ENCODE data around the gene PRRX2. TPM values are rescaled to one million over a fixed set of nuclear protein-coding genes. Genes with fewer than 3 reads are reported as not detected.
"Not testable (repeated sequence)": the region's sequence is repeated elsewhere in the genome, so short reads cannot be mapped to it uniquely, and the experiment has no call there.

Gene PRRX2
- total RNA-seq, 1 experiment from 2014 or later: not detected

DNA sequence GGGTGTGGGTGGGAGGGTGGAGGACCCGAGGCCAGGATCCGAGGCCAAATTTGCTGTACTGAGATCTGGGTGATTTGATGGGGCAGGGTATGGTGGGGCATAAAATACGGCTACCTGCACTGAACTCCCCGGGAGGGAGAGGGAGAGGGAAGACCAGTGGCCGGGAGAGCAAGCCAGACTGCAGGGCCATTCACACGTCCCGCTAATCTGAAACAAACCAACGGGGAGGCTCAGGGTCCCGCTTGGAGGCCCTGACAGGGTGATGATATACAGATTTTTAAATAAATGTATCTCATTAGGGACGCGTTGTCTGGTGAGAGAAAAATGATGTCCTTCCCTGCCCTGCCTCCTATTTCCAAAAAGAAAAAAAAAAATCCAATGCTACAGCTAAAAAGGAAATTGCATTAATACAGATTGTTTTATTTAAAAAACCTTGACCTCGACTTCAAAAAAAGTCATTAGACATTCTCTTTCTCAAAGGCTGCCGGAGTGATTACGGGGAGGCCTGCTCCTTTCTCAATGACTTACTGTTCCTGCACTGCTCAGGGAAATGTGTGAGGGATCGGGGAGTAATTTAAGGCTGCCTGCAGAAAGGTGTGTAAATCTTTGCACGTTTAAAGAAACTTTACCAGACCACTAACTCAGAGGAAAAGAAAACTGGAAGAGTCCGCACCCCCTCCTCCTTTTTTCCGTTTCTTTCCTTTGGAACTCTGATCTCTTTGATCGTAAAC lies 11.5 kb upstream of the PRRX2 start:
- no peak for DNase-seq (ENCODE audit: low read depth)

DNA sequence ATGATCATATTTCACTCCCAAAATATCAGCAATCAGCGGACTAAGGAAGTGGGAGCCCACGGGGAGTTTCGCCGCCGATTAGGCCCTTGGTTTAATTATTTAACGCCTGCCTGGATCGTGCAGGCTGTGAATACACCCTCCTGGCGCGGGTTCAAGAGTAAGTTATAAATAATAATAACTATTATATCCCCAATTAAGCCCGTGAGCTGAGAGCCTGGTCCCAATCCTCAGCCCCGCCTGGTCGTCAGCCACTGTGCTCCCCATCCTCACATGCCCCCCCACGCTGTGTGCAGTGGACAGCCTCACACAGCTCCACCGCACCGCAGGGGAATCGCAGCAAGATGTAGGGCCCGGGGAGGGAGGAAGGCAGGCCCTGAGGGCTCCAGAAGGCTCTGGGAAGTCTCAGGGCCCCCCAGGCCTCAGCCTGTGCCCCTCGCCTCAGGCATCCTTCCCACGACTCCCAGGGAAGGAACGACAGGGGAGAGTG lies 10.8 kb upstream of the PRRX2 start:
- no peak for DNase-seq (ENCODE audit: low read depth)

GRCh38 chr9:129655154-129655553 lies 10.3 kb upstream of the PRRX2 start:
- no peak for DNase-seq (ENCODE audit: low read depth)

DNA sequence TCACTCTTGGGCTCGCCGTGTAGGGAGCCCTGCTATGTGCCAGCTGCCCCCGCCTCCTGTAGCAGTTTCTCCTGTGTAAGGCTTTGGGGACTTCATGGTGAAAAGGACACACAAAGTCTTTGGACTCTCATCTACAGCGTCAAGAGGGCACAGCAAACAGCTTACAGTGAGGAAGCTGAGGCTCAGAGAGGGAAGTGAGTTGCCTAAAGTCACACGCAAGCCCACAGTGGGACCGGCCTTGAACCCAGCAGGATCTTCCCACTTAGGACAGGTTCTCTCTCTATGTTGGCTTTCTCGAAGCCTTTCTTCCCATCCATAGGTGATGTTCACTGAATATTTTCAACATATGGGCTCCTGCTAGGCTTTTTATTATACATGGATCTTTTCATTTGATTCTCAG lies 9.8 kb upstream of the PRRX2 start:
- no peak for DNase-seq (ENCODE audit: low read depth)

DNA sequence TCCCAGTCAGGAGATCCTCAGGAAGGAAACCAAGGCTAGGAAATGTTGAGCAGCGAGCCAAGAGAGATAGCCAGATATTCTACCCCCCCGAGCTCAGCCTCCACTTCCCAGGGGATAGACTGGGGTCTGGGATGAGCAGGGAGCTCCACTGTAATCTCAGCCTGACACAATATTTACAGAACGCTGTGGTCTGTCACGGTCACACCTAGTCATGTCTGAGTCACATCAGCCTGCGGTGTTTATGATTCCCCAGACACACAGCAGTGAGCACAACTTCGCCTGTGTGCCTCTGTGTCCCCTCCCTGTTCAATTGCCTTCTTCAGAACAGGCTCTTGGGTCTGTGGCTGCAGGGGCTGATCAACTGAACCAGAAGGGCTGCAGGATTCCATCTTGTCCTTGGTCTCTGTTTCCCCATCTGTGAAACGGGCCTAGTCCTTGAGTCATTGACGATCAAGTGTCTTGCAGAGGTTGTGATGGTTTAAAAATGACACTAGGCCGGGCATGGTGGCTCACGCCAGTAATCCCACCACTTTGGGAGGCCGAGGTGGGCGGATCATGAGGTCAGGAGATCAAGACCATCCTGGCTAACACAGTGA lies 8.6 kb upstream of the PRRX2 start:
- peak; percentile 74 for DNase-seq (ENCODE audit: low read depth)

GRCh38 chr9:129661029-129661428 lies 4.4 kb upstream of the PRRX2 start:
- DNase-seq (ENCODE audit: low read depth): no peak

DNA sequence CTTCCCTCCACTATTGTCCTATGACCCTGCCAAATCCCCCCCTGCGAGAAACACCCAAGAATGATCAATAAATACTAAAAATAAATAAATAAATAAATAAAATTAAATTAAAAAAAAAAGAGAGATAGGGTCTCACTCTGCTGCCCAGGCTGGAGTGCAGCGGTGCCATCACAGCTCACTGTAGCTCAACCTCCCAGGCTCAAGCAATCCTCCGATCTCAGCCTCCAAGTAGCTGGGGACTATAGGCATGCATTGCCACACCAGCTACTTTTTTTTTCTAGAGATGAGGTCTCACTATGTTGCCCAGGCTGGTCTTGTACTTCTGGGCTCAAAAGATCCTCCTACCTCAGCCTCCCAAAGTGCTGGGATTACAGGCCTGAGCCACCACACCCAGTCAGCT lies 3.2 kb upstream of the PRRX2 start:
- not testable (repeated sequence) for DNase-seq (ENCODE audit: low read depth)

DNA sequence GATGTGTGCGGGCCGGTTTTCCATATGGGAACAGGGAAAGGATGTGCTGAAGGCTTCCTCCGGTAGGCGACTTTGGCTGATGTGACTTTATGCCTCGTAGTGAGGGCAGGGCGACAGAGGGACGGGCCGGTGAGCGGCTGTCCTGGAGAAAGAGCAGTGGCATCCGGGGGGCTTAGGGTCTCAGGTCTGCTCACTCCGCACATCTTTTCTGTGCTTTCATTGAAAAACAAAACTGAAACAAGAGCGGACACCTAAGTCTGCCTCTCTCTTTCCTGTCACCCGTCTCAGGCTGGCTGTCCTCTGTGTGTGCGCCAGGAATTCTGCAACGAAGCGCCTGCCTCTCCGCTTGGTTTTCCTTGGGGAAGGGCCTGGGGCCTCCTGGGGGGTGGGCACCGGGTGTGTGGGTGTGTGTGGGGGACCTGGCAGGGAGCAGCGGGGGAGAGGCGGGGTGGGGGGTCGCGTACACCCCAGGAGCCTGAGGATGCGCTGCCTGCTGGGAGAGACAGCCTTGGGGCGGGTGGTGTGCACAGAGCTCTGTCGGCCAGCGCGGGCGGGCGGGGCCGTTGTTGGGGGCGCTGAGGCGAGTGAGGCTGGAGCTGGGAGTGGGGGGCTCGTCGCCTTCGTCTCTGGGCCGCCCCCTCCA lies 580 bp upstream of the PRRX2 start:
- no peak for DNase-seq (ENCODE audit: low read depth)

DNA sequence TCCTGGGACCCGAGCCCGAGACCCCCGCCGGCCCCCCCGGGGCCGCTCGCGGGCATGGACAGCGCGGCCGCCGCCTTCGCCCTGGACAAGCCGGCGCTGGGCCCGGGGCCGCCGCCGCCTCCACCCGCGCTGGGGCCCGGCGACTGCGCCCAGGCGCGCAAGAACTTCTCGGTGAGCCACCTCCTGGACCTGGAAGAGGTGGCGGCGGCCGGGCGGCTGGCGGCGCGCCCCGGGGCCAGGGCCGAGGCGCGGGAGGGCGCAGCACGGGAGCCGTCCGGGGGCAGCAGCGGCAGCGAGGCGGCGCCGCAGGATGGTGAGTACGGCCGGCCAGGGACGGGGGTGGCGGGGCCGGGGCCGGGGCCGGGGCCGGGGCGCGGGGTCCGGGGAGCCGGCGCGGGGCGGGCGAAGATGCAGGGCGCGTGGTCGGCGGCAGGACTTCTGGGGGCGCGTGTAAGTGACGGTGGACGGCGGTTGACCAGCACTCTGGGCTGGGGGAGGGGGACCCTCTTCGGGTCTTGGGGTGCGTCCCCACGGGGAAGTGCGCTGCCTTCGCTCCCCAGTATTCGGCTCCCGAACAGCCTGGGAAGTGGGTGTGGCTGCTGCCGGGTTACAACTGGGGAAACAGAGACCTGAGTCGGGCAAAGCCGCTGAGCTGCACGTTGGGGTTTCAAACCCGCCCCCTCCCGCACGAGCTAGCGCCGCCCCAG lies 520 bp downstream of the PRRX2 start:
- no peak for DNase-seq (ENCODE audit: low read depth)

DNA sequence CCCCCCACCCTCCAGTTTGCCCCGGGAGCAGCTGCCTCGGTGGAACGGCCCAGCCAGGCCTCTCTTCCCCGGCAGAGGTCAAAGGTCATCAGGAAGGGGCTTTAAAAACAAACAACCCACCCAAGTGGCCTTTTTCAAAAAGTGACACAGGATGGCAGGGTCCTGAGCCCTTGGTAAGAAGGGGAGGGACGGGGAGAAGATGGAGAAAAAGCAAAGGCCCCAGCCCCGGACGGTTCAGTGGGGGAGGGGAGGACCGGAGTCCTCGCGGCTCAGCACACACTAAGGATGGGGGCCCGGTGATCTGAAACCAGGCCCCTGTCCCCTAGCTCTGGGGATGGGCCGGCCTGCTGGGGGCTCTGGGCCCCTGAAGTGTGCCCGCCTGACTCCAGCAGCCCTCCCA lies 1.1 kb downstream of the PRRX2 start:
- no peak for DNase-seq (ENCODE audit: low read depth)

DNA sequence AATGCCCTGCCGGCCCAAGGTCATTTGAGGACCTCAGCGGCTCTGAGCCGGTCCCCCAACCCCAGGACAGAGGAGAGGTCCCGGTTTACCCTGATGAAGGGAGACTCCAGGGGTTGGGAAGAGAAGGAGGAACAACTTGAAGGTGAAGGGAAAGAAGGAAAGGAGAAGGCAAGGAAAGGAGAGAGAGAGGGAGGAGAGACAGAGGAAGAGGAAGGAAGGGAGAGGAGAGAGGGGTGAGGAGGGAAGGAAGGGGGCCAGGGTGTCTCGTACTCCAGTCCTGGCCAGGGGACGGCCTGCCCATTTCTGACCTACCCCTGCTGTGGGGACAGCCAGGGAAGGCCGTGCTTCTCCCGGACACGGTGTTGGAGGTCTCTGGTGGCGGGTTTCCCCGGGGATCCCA lies 1.9 kb downstream of the PRRX2 start:
- no peak for DNase-seq (ENCODE audit: low read depth)

- no peak for DNase-seq (ENCODE audit: low read depth)
Observed at GRCh38 chr9:129667850-129668249, 2.4 kb downstream of the PRRX2 start.

- DNase-seq (ENCODE audit: low read depth): peak; percentile 23
Observed at GRCh38 chr9:129669141-129669718, 3.8 kb downstream of the PRRX2 start.

GRCh38 chr9:129669946-129670345 lies 4.5 kb downstream of the PRRX2 start:
- no peak for DNase-seq (ENCODE audit: low read depth)

GRCh38 chr9:129671065-129671464 lies 5.6 kb downstream of the PRRX2 start:
- DNase-seq (ENCODE audit: low read depth): no peak

DNA sequence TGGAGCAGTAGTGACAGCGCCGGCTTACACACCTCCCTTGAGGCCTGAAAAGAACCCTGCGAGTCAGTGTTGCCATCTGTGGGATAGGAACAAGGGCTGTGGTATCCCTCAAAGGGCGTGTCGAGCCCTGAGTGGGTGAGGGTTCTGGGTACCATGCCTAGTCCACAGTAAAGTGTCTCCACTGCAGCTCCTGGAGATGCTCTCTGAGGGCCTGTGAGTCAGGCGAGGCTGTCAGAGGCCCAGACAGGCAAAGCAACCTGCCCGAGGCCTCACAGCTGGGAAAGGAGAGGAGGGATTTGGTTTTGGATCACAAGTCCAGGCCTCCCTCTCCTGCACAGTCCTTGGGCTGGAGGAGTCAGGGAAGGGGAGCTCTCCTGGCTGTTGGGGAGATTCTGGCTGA lies 6.1 kb downstream of the PRRX2 start:
- no peak for DNase-seq (ENCODE audit: low read depth)

DNA sequence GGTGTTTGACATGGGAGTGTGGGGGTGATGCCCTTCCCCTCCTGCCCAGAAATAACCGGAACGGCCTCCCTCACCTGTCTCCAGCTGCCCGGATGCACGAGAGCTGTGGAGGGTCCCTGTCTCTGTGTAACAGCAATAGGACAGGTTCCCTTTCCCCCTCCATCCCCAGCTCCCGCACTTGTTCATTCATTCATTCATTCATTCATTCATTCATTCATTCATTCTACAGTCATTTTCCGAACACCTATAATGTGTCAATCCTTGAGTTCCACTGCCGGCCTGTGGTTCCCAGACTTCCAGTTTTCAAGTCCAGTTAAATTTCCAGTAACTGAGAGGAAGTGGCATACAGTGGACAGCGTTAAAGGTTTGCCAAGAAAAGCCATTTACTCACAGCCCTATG lies 7.3 kb downstream of the PRRX2 start:
- DNase-seq (ENCODE audit: low read depth): no peak

GRCh38 chr9:129673602-129674001 lies 8.2 kb downstream of the PRRX2 start:
- DNase-seq (ENCODE audit: low read depth): no peak

- DNase-seq (ENCODE audit: low read depth): no peak
Observed at GRCh38 chr9:129674229-129674628, 8.8 kb downstream of the PRRX2 start.

- no peak for DNase-seq (ENCODE audit: low read depth)
Observed at GRCh38 chr9:129675620-129676019, 10.2 kb downstream of the PRRX2 start.

GRCh38 chr9:129676287-129676686 lies 10.8 kb downstream of the PRRX2 start:
- no peak for DNase-seq (ENCODE audit: low read depth)

DNA sequence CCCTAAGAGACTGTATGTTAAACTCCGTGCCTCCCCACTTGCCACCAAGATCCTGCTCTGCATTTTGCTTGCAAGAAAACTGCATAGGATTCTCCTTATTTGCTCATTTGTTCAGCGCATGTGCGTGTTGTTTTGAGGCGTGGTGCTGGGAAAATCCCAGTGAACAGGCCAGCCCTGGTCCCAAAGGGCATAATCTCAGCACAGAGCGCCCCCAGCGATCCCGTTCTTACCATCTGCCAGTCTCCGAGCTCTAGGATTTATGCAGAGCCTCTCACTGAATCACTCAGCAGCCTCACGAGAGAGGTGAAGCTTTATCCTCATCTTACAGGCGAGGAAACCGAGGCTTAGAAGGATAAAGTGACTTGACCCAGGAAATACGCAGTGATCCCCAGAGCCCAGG lies 11.5 kb downstream of the PRRX2 start:
- no peak for DNase-seq (ENCODE audit: low read depth)
